Psoas muscle (tissue), 8 donors: ENCODE measurements around the gene UBAP2. TPM values are rescaled to one million over a fixed set of nuclear protein-coding genes. Genes with fewer than 3 reads are reported as not detected.

Experiments
- ATAC-seq, 4 donors: fragments of 200-7000 bp; cut with Tn5 transposase; one replicate each; pipeline ENCODE4 v1.9.1; 2020; ENCODE audit warnings: moderate library complexity in 3 of 4, mild to moderate bottlenecking in 2 of 4
- DNase-seq, 2 donors: peaks; one replicate each; pipeline ENCODE4 v3.0.0-alpha.2; 2020
- H3K27ac ChIP-seq: fragments of 200-600 bp; one replicate; pipeline ENCODE4 v1.8.0; 2022
- H3K27me3 ChIP-seq, 3 donors: fragments of 200-600 bp in 1 of 3; one replicate each; pipeline versions ENCODE4 v1.6.1 to v1.8.0; 2013 to 2022; ENCODE audit warnings: low read length in 2 of 3, mild to moderate bottlenecking in 2 of 3, moderate library complexity in 1 of 3; ENCODE audit not compliant: insufficient read depth in 3 of 3
- H3K36me3 ChIP-seq, 2 donors: fragments of 200-600 bp in 1 of 2; one replicate each; pipeline versions ENCODE4 v1.6.1 to v1.8.0; 2013 to 2022; ENCODE audit warnings: low read depth in 1 of 2, mild to moderate bottlenecking in 1 of 2, moderate library complexity in 1 of 2; ENCODE audit not compliant: insufficient read depth in 1 of 2
- H3K4me1 ChIP-seq: fragments of 200-600 bp; one replicate; pipeline ENCODE4 v1.8.0; 2022
- H3K4me3 ChIP-seq: fragments of 200-600 bp; one replicate; pipeline ENCODE4 v1.8.0; 2022; ENCODE audit warnings: mild to moderate bottlenecking
- H3K9me3 ChIP-seq: fragments of 200-600 bp; one replicate; pipeline ENCODE4 v1.8.0; 2022
- CTCF ChIP-seq: fragments of 200-600 bp; IDR thresholded peaks from one replicate; pipeline ENCODE4 v1.8.0; 2022; ENCODE audit warnings: antibody characterized with exemption
- WGBS, 3 donors: extraction: QIAGEN DNeasy Blood & Tissue Kit; methylation state at CpG; one replicate each; pipeline versions ENCODE4 v1.1.6 to v1.1.7; 2013; 5-methylcytosine and 5-hydroxymethylcytosine counted together
- intact Hi-C, 2 donors: fragments of 100-400 bp; cut with DNase I; formaldehyde crosslinking; loops; one replicate each; pipeline versions ENCODE4 v1.11.0 to v1.14.2; 2022
- polyA plus RNA-seq, 3 donors: library from polyadenylated mRNA; stranded (reverse); fragments of 200-250 nt; gene quantifications; one replicate each; pipeline ENCODE4 v1.2.3, GENCODE V29; 2013
- total RNA-seq, 4 donors: library from RNA; stranded (reverse); fragmentation: NEBNext Ultra II Directional in 2 of 4; extraction: Animal tissue kit (Norgen Biotek cat#: 25700) in 2 of 4; gene quantifications; one replicate each; pipeline versions ENCODE4 v1.2.1 to v1.2.4, GENCODE V29; 2021 to 2023
- donor health status: healthy with polysubstance abuse.
- donor health status: DM: no; HTN: no; CAD: no; lungs with moderate emphysema.
- donor health status: Bipolar disorder and iron deficiency.
- donor health status: healthy.
- donor health status: DM: yes; HTN: yes; CAD: no.
- donor health status: DM: no; HTN: no; CAD: no.
- donor health status: DM: no; HTN: no; CAD: no.
- donor health status: DM: yes; HTN: yes; CAD: no.

Gene UBAP2
- total and polyA plus RNA-seq, 7 donors, result 14.4 to 46.3 (median 31.5) TPM

- H3K27me3 ChIP-seq, result no peaks in the 10 kb centered on the region
- WGBS, 3 donors, result 75 to 100% (median 90%) methylated on average over 3 of the region's 3 CpGs
- no peaks in the 10 kb centered on the region for H3K4me1 ChIP-seq
- H3K36me3 ChIP-seq, result peaks cover 5 to 82% of the 10 kb centered on the region in 2 donors
- no peak overlapping the region for H3K27ac ChIP-seq
- DNase-seq, result no peak
- intact Hi-C loops, result no loop called here
- H3K9me3 ChIP-seq, result no peaks in the 10 kb centered on the region
- TF ChIP-seq CTCF, result no peak
- H3K4me3 ChIP-seq, result no peak overlapping the region
- no peak for ATAC-seq
Observed at GRCh38 chr9:33914887-33915628, 133.6 kb downstream of the UBAP2 start.

- ATAC-seq (no peak), DNase-seq (no peak)
- 63 to 67% (median 66%) methylated on average over 1 of the region's 1 CpG for WGBS, 3 donors
Observed at GRCh38 chr9:33913541-33913940, 135.1 kb downstream of the UBAP2 start.

GRCh38 chr9:33908749-33909148 lies 139.9 kb downstream of the UBAP2 start:
- no peaks in the 10 kb centered on the region for H3K27me3 ChIP-seq
- no peak for TF ChIP-seq CTCF
- H3K27ac ChIP-seq, result no peak overlapping the region
- peaks cover 0 to 22% of the 10 kb centered on the region in 2 donors for H3K36me3 ChIP-seq
- no peaks in the 10 kb centered on the region for H3K9me3 ChIP-seq
- WGBS, 3 donors, result 85 to 97% (median 85%) methylated on average over 4 of the region's 4 CpGs
- intact Hi-C loops, result no loop called here
- DNase-seq (no peak), ATAC-seq (no peak)
- peaks cover 4% of the 10 kb centered on the region for H3K4me1 ChIP-seq
- H3K4me3 ChIP-seq, result no peak overlapping the region

More at GRCh38 chr9:33913541-33913940, 135.1 kb downstream of the UBAP2 start:
- no peak for TF ChIP-seq CTCF
- no peaks in the 10 kb centered on the region for H3K27me3 ChIP-seq
- no peaks in the 10 kb centered on the region for H3K9me3 ChIP-seq
- H3K36me3 ChIP-seq, result peaks cover 5 to 67% of the 10 kb centered on the region in 2 donors
- no peaks in the 10 kb centered on the region for H3K4me1 ChIP-seq
- intact Hi-C loops, result no loop called here
- H3K27ac ChIP-seq, result no peak overlapping the region
- no peak overlapping the region for H3K4me3 ChIP-seq

GRCh38 chr9:33908114-33908513 lies 140.6 kb downstream of the UBAP2 start:
- Histone ChIP-seq H3K9me3 (no peaks in the 10 kb centered on the region), H3K36me3 (peaks cover 0 to 18% of the 10 kb centered on the region in 2 donors), H3K4me1 (peaks cover 4% of the 10 kb centered on the region), H3K4me3 (no peak overlapping the region), H3K27me3 (no peaks in the 10 kb centered on the region), H3K27ac (no peak overlapping the region)
- DNase-seq (no peak), ATAC-seq (no peak)
- intact Hi-C loops, result no loop called here
- TF ChIP-seq CTCF, result no peak
- WGBS, 3 donors, result 97 to 99% (median 99%) methylated on average over 3 of the region's 3 CpGs

- ATAC-seq, result no peak
- intact Hi-C loops, result no loop called here
- TF ChIP-seq CTCF, result no peak
- no peak for DNase-seq
- H3K9me3 ChIP-seq, result no peaks in the 10 kb centered on the region
- no peaks in the 10 kb centered on the region for H3K27me3 ChIP-seq
- WGBS, 3 donors, result 72 to 79% (median 76%) methylated on average over 4 of the region's 4 CpGs
- peaks cover 4% of the 10 kb centered on the region for H3K4me1 ChIP-seq
- no peak overlapping the region for H3K27ac ChIP-seq
- H3K4me3 ChIP-seq, result no peak overlapping the region
- peaks cover 0 to 12% of the 10 kb centered on the region in 2 donors for H3K36me3 ChIP-seq
Observed at GRCh38 chr9:33907347-33907746, 141.3 kb downstream of the UBAP2 start.
